Muscle layer of colon (tissue), 2 donors: Measurements from ENCODE around the gene CNTNAP2.

Experiments used
- H3K27ac ChIP-seq: one replicate; pipeline ENCODE4 v1.7.0; 2013; ENCODE audit warnings: low read depth, mild to moderate bottlenecking, low read length, moderate library complexity
- H3K27me3 ChIP-seq, 2 donors: one replicate each; pipeline ENCODE4 v1.7.0; 2013; ENCODE audit warnings: low read length in 2 of 2, mild to moderate bottlenecking in 2 of 2; ENCODE audit not compliant: insufficient read depth in 2 of 2, control insufficient read depth in 1 of 2
- H3K36me3 ChIP-seq: one replicate; pipeline ENCODE4 v1.7.0; 2013; ENCODE audit warnings: mild to moderate bottlenecking, low read length; ENCODE audit not compliant: insufficient read depth
- H3K4me1 ChIP-seq: one replicate; pipeline ENCODE4 v1.7.0; 2013; ENCODE audit warnings: mild to moderate bottlenecking, low read length; ENCODE audit not compliant: insufficient read depth
- H3K4me3 ChIP-seq, 2 donors: one replicate each; pipeline ENCODE4 v1.7.0; 2013; ENCODE audit warnings: low read length in 2 of 2, low read depth in 1 of 2, mild to moderate bottlenecking in 1 of 2, moderate library complexity in 1 of 2
- H3K9ac ChIP-seq: one replicate; pipeline ENCODE4 v1.7.0; 2013; ENCODE audit warnings: low read length
- H3K9me3 ChIP-seq: one replicate; pipeline ENCODE4 v1.7.0; 2013; ENCODE audit warnings: mild to moderate bottlenecking, low read length
- donor health status: abdominal sarcoma.
- donor health status: Adenocarcinoma of cecum.

The CNTNAP2 gene

DNA sequence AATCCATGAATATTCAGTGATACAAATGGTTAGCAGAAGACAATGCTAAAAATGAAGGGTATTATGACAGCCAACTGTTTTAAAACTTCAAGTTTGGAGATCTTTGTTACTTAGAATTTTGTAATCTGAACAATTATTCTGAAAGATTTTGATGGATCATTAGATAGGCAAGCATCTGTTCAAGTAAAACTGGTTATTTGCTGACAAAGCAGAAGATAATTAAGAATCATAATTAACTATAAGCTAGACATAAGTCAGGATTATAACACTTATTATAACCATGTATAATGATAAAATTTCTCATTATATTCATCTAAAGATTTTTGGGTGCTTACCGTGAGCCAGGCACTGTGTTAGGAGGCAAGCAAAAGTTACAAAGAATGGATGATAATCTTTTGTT lies 1145.1 kb downstream of the CNTNAP2 start:
- Histone ChIP-seq H3K27me3 (no peaks in the 10 kb centered on the region), H3K4me1 (no peaks in the 10 kb centered on the region), H3K9ac (no peak overlapping the region), H3K4me3 (no peak overlapping the region), H3K27ac (no peak overlapping the region), H3K36me3 (no peaks in the 10 kb centered on the region), H3K9me3 (no peaks in the 10 kb centered on the region)

GRCh38 chr7:147265528-147265927 lies 1148.9 kb downstream of the CNTNAP2 start:
- no peak overlapping the region for H3K27ac ChIP-seq
- H3K4me3 ChIP-seq: no peak overlapping the region
- no peak overlapping the region for H3K9ac ChIP-seq
- H3K36me3 ChIP-seq: no peaks in the 10 kb centered on the region
- H3K4me1 ChIP-seq: no peaks in the 10 kb centered on the region
- H3K9me3 ChIP-seq: no peaks in the 10 kb centered on the region
- no peaks in the 10 kb centered on the region for H3K27me3 ChIP-seq

DNA sequence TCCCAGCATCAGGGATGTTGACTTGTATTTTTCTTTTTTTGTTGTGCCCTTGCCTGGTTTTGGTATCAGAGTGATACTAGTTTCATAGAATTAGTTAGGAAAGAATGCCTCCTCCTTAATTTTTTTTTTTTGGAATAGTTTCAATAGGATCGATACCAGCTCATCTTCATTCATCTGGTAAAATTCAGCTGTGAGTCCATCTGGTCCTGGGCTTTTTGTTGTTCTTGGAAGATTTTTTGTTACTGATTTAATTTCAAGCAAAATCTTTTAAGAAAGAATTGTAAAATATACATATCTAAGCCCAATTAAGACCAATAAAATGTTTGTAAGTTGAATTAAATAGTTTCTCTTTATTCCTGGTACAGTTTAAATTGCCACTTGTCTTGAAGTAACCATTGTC lies 1159.5 kb downstream of the CNTNAP2 start:
- H3K9ac ChIP-seq: no peak overlapping the region
- H3K4me3 ChIP-seq: no peak overlapping the region
- no peaks in the 10 kb centered on the region for H3K9me3 ChIP-seq
- no peaks in the 10 kb centered on the region for H3K27me3 ChIP-seq
- H3K4me1 ChIP-seq: no peaks in the 10 kb centered on the region
- H3K27ac ChIP-seq: no peak overlapping the region
- H3K36me3 ChIP-seq: no peaks in the 10 kb centered on the region

GRCh38 chr7:147276783-147277370 lies 1160.3 kb downstream of the CNTNAP2 start:
- H3K27ac ChIP-seq: no peak overlapping the region
- no peaks in the 10 kb centered on the region for H3K27me3 ChIP-seq
- H3K36me3 ChIP-seq: no peaks in the 10 kb centered on the region
- H3K4me3 ChIP-seq: no peak overlapping the region
- H3K4me1 ChIP-seq: no peaks in the 10 kb centered on the region
- no peak overlapping the region for H3K9ac ChIP-seq
- H3K9me3 ChIP-seq: no peaks in the 10 kb centered on the region

DNA sequence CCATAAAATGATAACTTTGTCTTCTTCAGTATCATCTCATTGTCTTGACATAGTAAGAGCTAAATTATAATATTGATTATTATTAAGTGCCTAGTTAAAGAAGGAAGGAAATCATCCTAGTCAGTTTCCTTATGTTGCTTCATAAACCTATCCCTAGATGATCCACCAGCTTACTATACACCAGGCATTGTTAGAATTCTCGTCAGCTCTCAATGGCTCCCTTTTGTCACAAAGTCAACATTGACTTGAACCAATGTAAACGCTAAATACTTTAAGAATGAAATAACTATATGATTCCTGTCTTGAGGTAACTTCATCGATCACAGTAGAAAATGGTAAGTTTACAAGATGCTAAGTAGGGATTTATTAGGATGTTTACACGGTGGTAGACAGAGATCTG lies 1162.9 kb downstream of the CNTNAP2 start:
- Histone ChIP-seq H3K27me3 (no peaks in the 10 kb centered on the region), H3K27ac (no peak overlapping the region), H3K36me3 (no peaks in the 10 kb centered on the region), H3K4me1 (no peaks in the 10 kb centered on the region), H3K9me3 (no peaks in the 10 kb centered on the region), H3K9ac (no peak overlapping the region), H3K4me3 (no peak overlapping the region)

- no peak overlapping the region for H3K27ac ChIP-seq
- no peak overlapping the region for H3K4me3 ChIP-seq
- no peaks in the 10 kb centered on the region for H3K27me3 ChIP-seq
- H3K9me3 ChIP-seq: no peaks in the 10 kb centered on the region
- H3K36me3 ChIP-seq: no peaks in the 10 kb centered on the region
- no peak overlapping the region for H3K9ac ChIP-seq
- no peaks in the 10 kb centered on the region for H3K4me1 ChIP-seq
Observed at GRCh38 chr7:147279964-147280374, 1163.4 kb downstream of the CNTNAP2 start.

GRCh38 chr7:147282204-147282603 lies 1165.6 kb downstream of the CNTNAP2 start:
- no peak overlapping the region for H3K9ac ChIP-seq
- no peak overlapping the region for H3K27ac ChIP-seq
- H3K4me1 ChIP-seq: no peaks in the 10 kb centered on the region
- H3K9me3 ChIP-seq: no peaks in the 10 kb centered on the region
- no peaks in the 10 kb centered on the region for H3K27me3 ChIP-seq
- no peaks in the 10 kb centered on the region for H3K36me3 ChIP-seq
- no peak overlapping the region for H3K4me3 ChIP-seq

DNA sequence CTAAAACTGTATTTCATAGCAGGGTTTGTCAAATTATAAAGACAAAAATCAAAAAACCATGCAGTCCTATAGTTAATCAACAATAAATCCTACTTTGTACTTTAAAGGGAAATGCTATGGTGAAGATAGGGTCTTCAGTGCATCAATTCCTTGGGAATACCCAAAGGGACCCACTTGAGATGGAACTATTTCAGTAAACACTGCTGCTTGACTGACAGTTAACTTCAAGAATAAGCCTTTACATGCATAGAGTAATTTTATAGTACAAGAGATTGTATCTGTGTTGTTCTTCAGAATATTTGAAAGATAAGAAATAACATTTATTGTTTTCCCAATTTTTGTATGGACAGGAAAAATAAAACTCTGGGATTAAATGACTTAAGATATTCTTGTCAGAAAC lies 1179.6 kb downstream of the CNTNAP2 start:
- Histone ChIP-seq H3K27me3 (no peaks in the 10 kb centered on the region), H3K9me3 (no peaks in the 10 kb centered on the region), H3K4me1 (no peaks in the 10 kb centered on the region), H3K27ac (no peak overlapping the region), H3K36me3 (no peaks in the 10 kb centered on the region), H3K9ac (no peak overlapping the region), H3K4me3 (no peak overlapping the region)

- H3K4me3 ChIP-seq: no peak overlapping the region
- no peaks in the 10 kb centered on the region for H3K27me3 ChIP-seq
- no peak overlapping the region for H3K27ac ChIP-seq
- H3K9me3 ChIP-seq: no peaks in the 10 kb centered on the region
- H3K4me1 ChIP-seq: no peaks in the 10 kb centered on the region
- no peak overlapping the region for H3K9ac ChIP-seq
- no peaks in the 10 kb centered on the region for H3K36me3 ChIP-seq
Observed at GRCh38 chr7:147296986-147297385, 1180.4 kb downstream of the CNTNAP2 start.

DNA sequence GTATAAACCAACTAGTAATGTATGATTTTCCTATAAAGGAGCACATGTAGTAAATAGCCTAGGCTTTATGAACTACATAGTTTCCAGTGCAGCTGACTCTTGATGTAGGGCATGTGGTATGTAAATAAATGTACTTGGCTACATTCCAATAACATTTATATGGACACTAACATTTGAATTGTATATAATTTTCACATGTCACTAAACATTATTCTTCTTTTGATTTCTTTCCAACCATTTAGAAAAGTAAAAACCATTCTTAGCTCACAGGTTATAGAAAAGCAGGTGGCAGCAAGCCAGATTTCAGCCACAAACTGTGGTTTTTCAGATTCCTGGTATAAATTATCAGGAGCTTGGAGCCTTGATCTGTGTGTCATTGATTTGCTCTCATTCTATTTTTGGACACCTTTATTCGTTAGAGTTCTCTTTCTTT lies 1182.0 kb downstream of the CNTNAP2 start:
- Histone ChIP-seq H3K27me3 (no peaks in the 10 kb centered on the region), H3K9me3 (no peaks in the 10 kb centered on the region), H3K9ac (no peak overlapping the region), H3K4me3 (no peak overlapping the region), H3K4me1 (no peaks in the 10 kb centered on the region), H3K36me3 (no peaks in the 10 kb centered on the region), H3K27ac (no peak overlapping the region)

DNA sequence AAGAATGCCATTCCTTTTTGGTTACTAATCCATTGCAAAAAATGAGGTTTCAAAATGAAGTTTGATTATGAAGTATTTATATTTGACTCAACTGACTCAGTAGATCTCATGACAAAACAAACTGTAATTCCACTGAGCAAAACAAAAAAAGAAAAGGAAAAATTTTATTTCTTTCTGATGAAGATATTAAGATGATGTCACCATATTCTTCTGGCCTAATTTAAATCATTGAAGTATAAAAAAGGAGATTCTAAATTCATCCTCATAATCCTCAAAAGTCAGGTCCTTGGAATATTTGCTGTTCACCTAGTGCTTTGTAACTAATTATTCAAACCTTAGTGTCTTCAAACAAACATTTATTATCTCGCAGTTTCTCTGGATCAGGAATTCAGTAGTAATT lies 1183.7 kb downstream of the CNTNAP2 start:
- Histone ChIP-seq H3K27ac (no peak overlapping the region), H3K9me3 (no peaks in the 10 kb centered on the region), H3K36me3 (no peaks in the 10 kb centered on the region), H3K9ac (no peak overlapping the region), H3K4me3 (no peak overlapping the region), H3K4me1 (no peaks in the 10 kb centered on the region), H3K27me3 (no peaks in the 10 kb centered on the region)

DNA sequence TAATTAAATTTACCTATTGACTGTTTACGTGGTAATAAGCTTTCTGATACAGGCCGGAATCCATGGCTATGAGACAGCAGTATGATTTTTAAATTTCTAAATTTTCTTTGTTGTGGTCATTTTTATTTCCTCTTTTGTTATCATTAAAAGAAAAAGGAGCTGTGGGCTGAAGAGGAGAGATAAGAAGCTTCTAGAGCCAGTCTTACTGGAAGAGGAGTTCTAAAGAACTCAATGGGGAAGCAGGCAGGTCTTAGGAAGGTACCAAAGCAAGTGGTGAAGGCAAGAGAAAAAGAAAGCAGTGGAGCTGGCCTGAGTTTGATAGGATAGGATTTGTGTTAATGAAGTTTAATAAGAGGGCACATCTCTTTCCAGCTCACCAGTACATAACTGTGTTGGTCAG lies 1187.8 kb downstream of the CNTNAP2 start:
- Histone ChIP-seq H3K9me3 (no peaks in the 10 kb centered on the region), H3K4me3 (no peak overlapping the region), H3K4me1 (no peaks in the 10 kb centered on the region), H3K27me3 (no peaks in the 10 kb centered on the region), H3K36me3 (no peaks in the 10 kb centered on the region), H3K27ac (no peak overlapping the region), H3K9ac (no peak overlapping the region)
